Mesenchymal stem cell (in vitro differentiated cells and primary cell): ENCODE data around the gene FGFR2.
A peak's percentile ranks its signal among the peaks of the same experiment; 100 is the strongest.

Experiments
- DNase-seq: peaks from one replicate; pipeline ENCODE4 v3.0.0-alpha.2; 2013
- H2AFZ ChIP-seq: one replicate; pipeline ENCODE4 v1.6.1; 2013; ENCODE audit warnings: low read depth, mild to moderate bottlenecking, control low read depth, inconsistent platforms, low read length, moderate library complexity
- H2AK5ac ChIP-seq: 2 replicates; pipeline ENCODE4 v1.6.1; 2013; ENCODE audit warnings: low read length, moderate library complexity, mild to moderate bottlenecking, inconsistent platforms; ENCODE audit not compliant: severe bottlenecking
- H2BK120ac ChIP-seq: one replicate; pipeline ENCODE4 v1.6.1; 2013; ENCODE audit warnings: low read depth, mild to moderate bottlenecking, inconsistent platforms, low read length, moderate library complexity
- H2BK12ac ChIP-seq, 2 experiments: one replicate each; pipeline ENCODE4 v1.6.1; 2013; ENCODE audit warnings: inconsistent platforms in 2 of 2, low read length in 2 of 2, mild to moderate bottlenecking in 2 of 2, moderate library complexity in 2 of 2, control low read depth in 1 of 2
- H2BK15ac ChIP-seq: one replicate; pipeline ENCODE4 v1.6.1; 2013; ENCODE audit warnings: mild to moderate bottlenecking, low read depth, inconsistent platforms; ENCODE audit not compliant: poor library complexity, severe bottlenecking
- H2BK5ac ChIP-seq: 2 replicates; pipeline ENCODE4 v1.6.1; 2013; ENCODE audit warnings: low read depth, mild to moderate bottlenecking, low read length, control low read depth, inconsistent platforms; ENCODE audit not compliant: poor library complexity, severe bottlenecking
- H3K14ac ChIP-seq, 2 experiments: one replicate each; pipeline ENCODE4 v1.6.1; 2013; ENCODE audit warnings: inconsistent platforms in 2 of 2, low read length in 2 of 2, control low read depth in 1 of 2, mild to moderate bottlenecking in 1 of 2, moderate library complexity in 1 of 2
- H3K18ac ChIP-seq, 2 experiments: one replicate each; pipeline ENCODE4 v1.6.1; 2013; ENCODE audit warnings: inconsistent platforms in 2 of 2, low read length in 2 of 2, control low read depth in 1 of 2, low read depth in 1 of 2, mild to moderate bottlenecking in 1 of 2
- H3K23ac ChIP-seq, 2 experiments: one replicate each; pipeline ENCODE4 v1.6.1; 2013; ENCODE audit warnings: inconsistent platforms in 2 of 2, low read length in 2 of 2, mild to moderate bottlenecking in 2 of 2, moderate library complexity in 2 of 2, control low read depth in 1 of 2
- H3K27ac ChIP-seq: 2 replicates; pipeline ENCODE4 v1.5.1; 2013; ENCODE audit warnings: mild to moderate bottlenecking, moderate library complexity, low read length, control low read depth, inconsistent platforms; ENCODE audit not compliant: poor library complexity, severe bottlenecking
- H3K27me3 ChIP-seq, 2 experiments: 2 replicates each; pipeline versions ENCODE4 v1.6.1 to v1.7.0; 2013; ENCODE audit warnings: low read length in 2 of 2, mild to moderate bottlenecking in 2 of 2, moderate library complexity in 2 of 2, control low read depth in 1 of 2, inconsistent platforms in 1 of 2; ENCODE audit not compliant: control insufficient read depth in 1 of 2, insufficient read depth in 1 of 2
- H3K36me3 ChIP-seq, 2 experiments: 2 replicates each; pipeline versions ENCODE4 v1.6.1 to v1.7.0; 2013; ENCODE audit warnings: low read length in 2 of 2, control low read depth in 1 of 2, inconsistent platforms in 1 of 2, low read depth in 1 of 2, mild to moderate bottlenecking in 1 of 2; ENCODE audit not compliant: insufficient read depth in 2 of 2, control insufficient read depth in 1 of 2
- H3K4ac ChIP-seq, 2 experiments: one replicate each; pipeline ENCODE4 v1.6.1; 2013; ENCODE audit warnings: inconsistent platforms in 2 of 2, low read length in 2 of 2, mild to moderate bottlenecking in 2 of 2, moderate library complexity in 2 of 2, control low read depth in 1 of 2, low read depth in 1 of 2
- H3K4me1 ChIP-seq: 2 replicates; pipeline ENCODE4 v1.6.1; 2013; ENCODE audit warnings: low read depth, low read length, control low read depth; ENCODE audit not compliant: control insufficient read depth, insufficient read depth
- H3K4me2 ChIP-seq: 2 replicates; pipeline ENCODE4 v1.6.1; 2013; ENCODE audit warnings: low read length, mild to moderate bottlenecking, inconsistent platforms; ENCODE audit not compliant: poor library complexity, severe bottlenecking
- H3K4me3 ChIP-seq, 2 experiments: 2 replicates each; pipeline versions ENCODE4 v1.5.1 to v1.7.0; 2013; ENCODE audit warnings: low read length in 2 of 2, mild to moderate bottlenecking in 2 of 2, control low read depth in 1 of 2, low read depth in 1 of 2; ENCODE audit not compliant: insufficient read depth in 1 of 2
- H3K79me1 ChIP-seq: replicated peaks from 2 replicates; pipeline ENCODE4 v1.6.1; 2013; ENCODE audit warnings: mild to moderate bottlenecking, control low read depth, low read length, inconsistent platforms; ENCODE audit not compliant: poor library complexity, severe bottlenecking
- H3K9ac ChIP-seq: 2 replicates; pipeline ENCODE4 v1.7.0; 2013; ENCODE audit warnings: mild to moderate bottlenecking, low read length, moderate library complexity
- H3K9me3 ChIP-seq: 2 replicates; pipeline ENCODE4 v1.7.0; 2013; ENCODE audit warnings: mild to moderate bottlenecking, low read length; ENCODE audit not compliant: control insufficient read depth
- H4K8ac ChIP-seq: one replicate; pipeline ENCODE4 v1.6.1; 2013; ENCODE audit warnings: inconsistent platforms, mild to moderate bottlenecking, low read length, moderate library complexity
- H4K91ac ChIP-seq: one replicate; pipeline ENCODE4 v1.6.1; 2013; ENCODE audit warnings: mild to moderate bottlenecking, low read length, inconsistent platforms
- WGBS: methylation state at CpG from one replicate; pipeline ENCODE4 v1.1.7; 2013; ENCODE audit warnings: mixed read lengths; 5-methylcytosine and 5-hydroxymethylcytosine counted together

Gene FGFR2

DNA sequence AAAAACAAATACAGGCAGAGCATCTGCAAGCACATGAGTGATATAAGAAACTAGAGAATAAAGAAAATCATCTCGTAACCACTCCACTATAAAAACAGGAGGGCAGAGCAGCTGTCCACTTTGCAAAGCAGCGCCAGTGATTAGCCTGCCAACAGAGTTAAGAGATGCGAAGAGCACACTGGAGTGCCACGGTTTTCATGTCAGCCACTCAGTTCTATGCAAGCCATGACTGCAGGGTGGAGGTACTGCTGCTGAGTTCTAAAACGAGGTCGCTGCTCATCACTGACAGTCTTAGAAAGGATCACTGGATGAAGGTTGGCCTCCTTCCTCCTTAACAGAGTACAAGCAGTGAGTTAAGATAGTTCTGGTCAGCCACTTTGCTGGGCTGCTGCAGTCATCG is 58.5 kb downstream of the FGFR2 start:
- Histone ChIP-seq H3K18ac (no peak overlapping the region), H3K27ac (no peak overlapping the region), H2AK5ac (peak overlapping the region; percentile 33), H3K14ac (no peak overlapping the region), H3K4ac (no peak overlapping the region), H2BK15ac (no peak overlapping the region), H3K4me2 (no peak overlapping the region), H4K91ac (no peak overlapping the region), H3K4me1 (peaks cover 5% of the 10 kb centered on the region), H3K9ac (no peak overlapping the region), H2BK5ac (no peak overlapping the region), H3K23ac (no peak overlapping the region), H3K79me1 (no peaks in the 10 kb centered on the region), H4K8ac (no peak overlapping the region), H2BK120ac (no peak overlapping the region), H3K4me3 (no peak overlapping the region), H3K36me3 (peaks cover 0 to under 1% of the 10 kb centered on the region in 2 experiments), H3K27me3 (no peaks in the 10 kb centered on the region), H3K9me3 (no peaks in the 10 kb centered on the region), H2AFZ (no peak overlapping the region), H2BK12ac (no peak overlapping the region)
- WGBS = 91% methylated on average over 7 of the region's 7 CpGs
- DNase-seq = no peak

DNA sequence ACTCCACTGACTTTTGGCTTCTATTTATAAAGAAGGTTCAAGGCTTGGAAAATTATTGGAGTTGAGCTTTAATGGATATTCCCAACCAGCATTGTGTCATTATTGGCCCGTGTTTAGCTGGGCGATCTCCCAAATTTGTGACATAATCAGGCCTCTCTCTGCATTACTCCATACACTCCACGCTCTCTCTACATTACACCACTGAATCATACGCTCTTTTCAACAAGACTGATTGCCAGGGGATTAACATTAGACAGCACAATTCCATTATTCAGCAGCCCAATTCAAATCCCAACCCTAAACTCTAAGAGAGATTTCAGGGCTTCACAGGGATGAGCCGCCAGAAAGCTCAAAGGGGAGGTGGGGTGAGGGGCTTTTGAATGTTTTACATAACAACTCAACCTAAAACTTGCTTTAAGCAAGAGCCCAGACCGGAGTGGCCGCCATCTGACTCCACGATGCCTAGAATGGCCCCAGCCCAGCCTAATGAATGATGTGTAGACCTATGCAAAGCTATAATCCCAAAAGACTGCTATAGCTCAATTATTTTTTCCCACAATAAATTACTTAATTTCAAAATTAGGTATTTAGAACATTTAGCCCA is 61.8 kb downstream of the FGFR2 start:
- no peak overlapping the region for H4K8ac ChIP-seq
- H3K79me1 ChIP-seq = no peaks in the 10 kb centered on the region
- WGBS = 90% methylated on average over 7 of the region's 8 CpGs
- no peak overlapping the region for H3K4me2 ChIP-seq
- no peak overlapping the region for H2BK15ac ChIP-seq
- H2BK5ac ChIP-seq = no peak overlapping the region
- no peak overlapping the region for H3K4me3 ChIP-seq
- no peaks in the 10 kb centered on the region for H3K9me3 ChIP-seq
- H3K9ac ChIP-seq = no peak overlapping the region
- peaks cover 6% of the 10 kb centered on the region for H3K4me1 ChIP-seq
- no peak overlapping the region for H3K23ac ChIP-seq
- H3K14ac ChIP-seq = no peak overlapping the region
- no peak overlapping the region for H2AFZ ChIP-seq
- H3K18ac ChIP-seq = no peak overlapping the region
- no peak overlapping the region for H4K91ac ChIP-seq
- no peak overlapping the region for H2BK120ac ChIP-seq
- no peak overlapping the region for H2AK5ac ChIP-seq
- peaks cover under 1 to 12% of the 10 kb centered on the region in 2 experiments for H3K27me3 ChIP-seq
- no peak overlapping the region for H2BK12ac ChIP-seq
- no peak for DNase-seq
- no peak overlapping the region for H3K27ac ChIP-seq
- H3K4ac ChIP-seq = no peak overlapping the region
- H3K36me3 ChIP-seq = no peaks in the 10 kb centered on the region

DNA sequence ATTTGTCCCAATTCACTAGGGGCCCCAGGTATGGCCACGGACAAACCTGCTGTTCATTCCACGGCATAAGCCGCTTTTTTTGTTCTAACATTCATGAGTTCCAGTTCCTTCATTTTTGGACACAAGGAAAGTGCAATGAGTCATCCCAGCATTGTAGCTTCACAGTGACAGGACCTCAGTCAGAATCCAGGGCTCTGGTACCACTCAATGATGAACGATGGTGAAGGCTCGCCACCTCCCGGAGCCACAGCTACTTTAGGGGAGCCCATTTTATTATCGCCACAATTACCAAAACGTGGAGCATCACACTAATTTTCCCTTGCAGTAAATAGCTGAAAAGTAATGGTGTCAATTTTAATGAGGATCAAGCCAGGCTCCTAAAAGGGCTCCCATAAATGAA is 62.9 kb downstream of the FGFR2 start:
- no peak overlapping the region for H3K4ac ChIP-seq
- no peak overlapping the region for H2AFZ ChIP-seq
- no peak for DNase-seq
- H2BK5ac ChIP-seq = no peak overlapping the region
- no peak overlapping the region for H4K8ac ChIP-seq
- 89% methylated on average over 8 of the region's 8 CpGs for WGBS
- no peak overlapping the region for H3K4me3 ChIP-seq
- no peak overlapping the region for H2BK120ac ChIP-seq
- H2BK12ac ChIP-seq = no peak overlapping the region
- no peak overlapping the region for H3K27ac ChIP-seq
- no peak overlapping the region for H3K23ac ChIP-seq
- no peak overlapping the region for H4K91ac ChIP-seq
- no peak overlapping the region for H2BK15ac ChIP-seq
- no peaks in the 10 kb centered on the region for H3K36me3 ChIP-seq
- no peak overlapping the region for H3K4me2 ChIP-seq
- H3K9ac ChIP-seq = no peak overlapping the region
- H3K9me3 ChIP-seq = no peaks in the 10 kb centered on the region
- H3K14ac ChIP-seq = no peak overlapping the region
- H3K27me3 ChIP-seq = peaks cover 9 to 18% of the 10 kb centered on the region in 2 experiments
- no peak overlapping the region for H2AK5ac ChIP-seq
- H3K18ac ChIP-seq = no peak overlapping the region
- H3K4me1 ChIP-seq = peaks cover 2% of the 10 kb centered on the region
- H3K79me1 ChIP-seq = no peaks in the 10 kb centered on the region

DNA sequence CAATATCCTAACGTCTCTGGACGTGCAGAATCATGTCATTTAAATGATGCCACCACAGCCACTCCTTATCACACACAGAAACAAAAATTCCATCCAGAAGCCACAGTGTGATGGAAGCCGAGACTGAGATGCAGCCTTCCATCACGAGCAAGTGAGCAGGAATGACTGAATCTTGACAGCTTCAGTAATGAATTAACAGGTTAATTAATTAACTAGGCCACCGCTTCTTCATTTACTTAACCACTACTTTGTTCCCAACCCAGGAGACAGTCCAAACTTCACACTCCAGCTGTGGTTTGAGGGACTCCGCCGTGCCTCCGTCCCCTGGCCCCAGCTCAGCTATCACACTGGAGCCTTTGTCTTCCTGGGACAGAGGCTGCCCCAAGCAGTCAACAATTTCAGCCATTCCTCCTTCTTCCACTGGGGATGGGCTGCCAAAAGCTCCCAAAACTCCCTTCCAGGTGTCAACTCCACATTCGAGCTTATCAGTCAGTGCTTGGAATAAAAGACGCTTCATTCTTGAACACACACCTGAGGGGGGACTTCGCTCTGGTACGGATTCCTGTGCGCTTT is 65.9 kb downstream of the FGFR2 start:
- Histone ChIP-seq H3K36me3 (no peaks in the 10 kb centered on the region), H2BK120ac (no peak overlapping the region), H3K14ac (no peak overlapping the region), H3K79me1 (no peaks in the 10 kb centered on the region), H4K91ac (no peak overlapping the region), H2AFZ (no peak overlapping the region), H2BK12ac (no peak overlapping the region), H3K4ac (no peak overlapping the region), H3K27ac (no peak overlapping the region), H3K4me1 (peaks cover 1% of the 10 kb centered on the region), H3K18ac (no peak overlapping the region), H3K9ac (no peak overlapping the region), H3K4me3 (no peak overlapping the region), H3K23ac (no peak overlapping the region), H3K9me3 (no peaks in the 10 kb centered on the region), H2BK15ac (no peak overlapping the region), H3K4me2 (no peak overlapping the region), H3K27me3 (peaks cover 9 to 18% of the 10 kb centered on the region in 2 experiments), H4K8ac (no peak overlapping the region), H2BK5ac (no peak overlapping the region), H2AK5ac (no peak overlapping the region)
- WGBS = 90% methylated on average over 13 of the region's 13 CpGs
- no peak for DNase-seq
